C4-2B (cell line): ENCODE measurements around the gene CERCAM.

Experiments
- ZFX ChIP-seq: fragments of 450-650 bp; IDR thresholded peaks from 2 replicates; pipeline ENCODE4 v1.6.1; 2017
- TF ChIP-seq, protein P1 (sequence below): fragments of 450-650 bp; conservative IDR thresholded peaks from 2 replicates; pipeline ENCODE4 v1.5.1; 2017; ENCODE audit warnings: mild to moderate bottlenecking

DNA sequence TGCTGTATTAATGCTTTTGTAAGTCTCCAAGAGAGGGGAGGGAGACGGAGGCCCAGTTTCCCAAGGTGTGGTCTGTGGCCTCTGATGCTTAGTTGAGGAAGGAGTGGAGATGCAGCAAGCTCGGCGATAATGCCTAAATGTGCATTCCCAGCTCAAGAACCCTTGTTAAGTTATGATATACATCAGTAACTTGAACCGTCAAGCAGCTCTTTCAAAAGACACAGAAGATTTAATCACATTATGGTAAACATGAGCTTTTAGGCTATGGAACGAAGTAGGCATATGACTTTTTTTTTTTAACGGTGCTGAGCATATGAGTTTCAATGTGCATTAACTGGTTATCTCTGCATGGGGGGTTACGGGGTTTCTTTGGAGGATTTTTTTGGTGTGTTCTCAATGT is 61.5 kb downstream of the CERCAM start:
- TF ChIP-seq, protein P1, sequence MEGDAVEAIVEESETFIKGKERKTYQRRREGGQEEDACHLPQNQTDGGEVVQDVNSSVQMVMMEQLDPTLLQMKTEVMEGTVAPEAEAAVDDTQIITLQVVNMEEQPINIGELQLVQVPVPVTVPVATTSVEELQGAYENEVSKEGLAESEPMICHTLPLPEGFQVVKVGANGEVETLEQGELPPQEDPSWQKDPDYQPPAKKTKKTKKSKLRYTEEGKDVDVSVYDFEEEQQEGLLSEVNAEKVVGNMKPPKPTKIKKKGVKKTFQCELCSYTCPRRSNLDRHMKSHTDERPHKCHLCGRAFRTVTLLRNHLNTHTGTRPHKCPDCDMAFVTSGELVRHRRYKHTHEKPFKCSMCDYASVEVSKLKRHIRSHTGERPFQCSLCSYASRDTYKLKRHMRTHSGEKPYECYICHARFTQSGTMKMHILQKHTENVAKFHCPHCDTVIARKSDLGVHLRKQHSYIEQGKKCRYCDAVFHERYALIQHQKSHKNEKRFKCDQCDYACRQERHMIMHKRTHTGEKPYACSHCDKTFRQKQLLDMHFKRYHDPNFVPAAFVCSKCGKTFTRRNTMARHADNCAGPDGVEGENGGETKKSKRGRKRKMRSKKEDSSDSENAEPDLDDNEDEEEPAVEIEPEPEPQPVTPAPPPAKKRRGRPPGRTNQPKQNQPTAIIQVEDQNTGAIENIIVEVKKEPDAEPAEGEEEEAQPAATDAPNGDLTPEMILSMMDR, result no peak
- TF ChIP-seq ZFX, result no peak
